Caco-2 (cell line): ENCODE data around the gene GIMAP6. TPM values are rescaled to one million over a fixed set of nuclear protein-coding genes. Genes with fewer than 3 reads are reported as not detected.
"Not testable (repeated sequence)": the region's sequence is repeated elsewhere in the genome, so short reads cannot be mapped to it uniquely, and the experiment has no call there.

ENCODE experiments used
- Bru-seq: library from RNA; stranded (reverse); fragments of 400-500 nt; gene quantifications from one replicate; lab custom pipeline; 2021; lab: Mats Ljungman, UMichigan
- BruChase-seq, 2 experiments: library from RNA; stranded (reverse); fragments of 400-500 nt; gene quantifications; one replicate each; lab custom pipeline; 2021; lab: Mats Ljungman, UMichigan
- BruUV-seq: library from RNA; stranded (reverse); fragments of 400-500 nt; replicated peaks from 2 replicates; lab custom pipeline; 2021; lab: Mats Ljungman, UMichigan
- CTCF ChIA-PET: fragments of 300-600 bp; sonication (Branson Sonifier 250); formaldehyde crosslinking; loops from one replicate; lab custom pipeline; 2022; ENCODE audit warnings: antibody characterized with exemption; lab: Charles Lee
- POLR2A ChIA-PET: fragments of 300-600 bp; sonication (Branson Sonifier 250); formaldehyde crosslinking; loops from one replicate; lab custom pipeline; 2022; ENCODE audit warnings: antibody characterized with exemption; lab: Charles Lee
- DNase-seq, 2 experiments: peaks; one replicate each; pipeline versions ENCODE4 v3.0.0 to v3.0.0-alpha.2; 2020 to 2022
- H3K27me3 ChIP-seq: replicated peaks from 2 replicates; pipeline ENCODE4 v1.6.0; 2011; ENCODE audit warnings: low read length; ENCODE audit not compliant: control insufficient read depth, insufficient read depth
- H3K36me3 ChIP-seq: 2 replicates; pipeline ENCODE4 v1.5.1; 2011; ENCODE audit warnings: low read length; ENCODE audit not compliant: control insufficient read depth, insufficient read depth
- H3K4me1 ChIP-seq: fragments of 250-450 bp; sonication (Bioruptor Pico); 2 replicates; pipeline ENCODE4 v1.5.1; 2020; ENCODE audit warnings: mild to moderate bottlenecking
- H3K4me3 ChIP-seq: 2 replicates; pipeline ENCODE4 v1.5.1; 2011; ENCODE audit warnings: low read depth, mild to moderate bottlenecking, control low read depth, low read length
- H3K9me3 ChIP-seq: fragments of 250-450 bp; sonication (Bioruptor Pico); 2 replicates; pipeline ENCODE4 v1.5.1; 2020; ENCODE audit warnings: mild to moderate bottlenecking, moderate library complexity
- H3K27ac Mint-ChIP-seq: one replicate; pipeline ENCODE4 v1.8.0; 2022; ENCODE audit warnings: mixed read lengths; ENCODE audit not compliant: unreplicated experiment
- H3K27me3 Mint-ChIP-seq: one replicate; pipeline ENCODE4 v1.8.0; 2022; ENCODE audit warnings: mixed read lengths; ENCODE audit not compliant: insufficient read depth, unreplicated experiment
- H3K36me3 Mint-ChIP-seq: one replicate; pipeline ENCODE4 v1.8.0; 2022; ENCODE audit warnings: mild to moderate bottlenecking, mixed read lengths; ENCODE audit not compliant: insufficient read depth, unreplicated experiment
- H3K4me1 Mint-ChIP-seq: one replicate; pipeline ENCODE4 v1.8.0; 2022; ENCODE audit warnings: low read depth, mixed read lengths; ENCODE audit not compliant: unreplicated experiment
- H3K4me3 Mint-ChIP-seq: one replicate; pipeline ENCODE4 v1.8.0; 2022; ENCODE audit warnings: mild to moderate bottlenecking, moderate library complexity, mixed read lengths; ENCODE audit not compliant: unreplicated experiment
- H3K9me3 Mint-ChIP-seq: one replicate; pipeline ENCODE4 v1.8.0; 2022; ENCODE audit warnings: mixed read lengths; ENCODE audit not compliant: unreplicated experiment
- intact Hi-C: fragments of 100-400 bp; cut with micrococcal nuclease; formaldehyde crosslinking; loops from one replicate; pipeline ENCODE4 v1.10.0; 2022; ENCODE audit not compliant: unreplicated experiment
- long read RNA-seq: library from polyadenylated mRNA; stranded (forward); transcript quantifications from one replicate; pipeline ENCODE4 v2.0.0, GENCODE V29; 2022
- total RNA-seq: library from RNA; stranded (reverse); gene quantifications from 2 replicates; pipeline ENCODE4 v1.2.3, GENCODE V29; 2022
- TF ChIP-seq, protein P1 (sequence below), 2 experiments: fragments of 200-600 bp in 1 of 2; IDR thresholded peaks; 1 replicate in 1 of 2; 2 replicates in 1 of 2; pipeline versions ENCODE4 v1.5.1 to v1.8.0; 2011 to 2022; ENCODE audit warnings: antibody characterized with exemption in 1 of 2, control low read depth in 1 of 2, inconsistent platforms in 1 of 2, low read depth in 1 of 2, low read length in 1 of 2, mild to moderate bottlenecking in 1 of 2, moderate library complexity in 1 of 2; ENCODE audit not compliant: insufficient read depth in 1 of 2, severe bottlenecking in 1 of 2, unreplicated experiment in 1 of 2

GIMAP6 gene
- total RNA-seq, result not detected in 2 replicates
- not detected for Bru-seq, nascent RNA
- not detected for BruChase-seq, experiment 1, labeled RNA remaining after a 2-hour chase
- not detected for BruChase-seq, experiment 2, labeled RNA remaining after a 6-hour chase
- long read RNA-seq, result 0 reads

DNA sequence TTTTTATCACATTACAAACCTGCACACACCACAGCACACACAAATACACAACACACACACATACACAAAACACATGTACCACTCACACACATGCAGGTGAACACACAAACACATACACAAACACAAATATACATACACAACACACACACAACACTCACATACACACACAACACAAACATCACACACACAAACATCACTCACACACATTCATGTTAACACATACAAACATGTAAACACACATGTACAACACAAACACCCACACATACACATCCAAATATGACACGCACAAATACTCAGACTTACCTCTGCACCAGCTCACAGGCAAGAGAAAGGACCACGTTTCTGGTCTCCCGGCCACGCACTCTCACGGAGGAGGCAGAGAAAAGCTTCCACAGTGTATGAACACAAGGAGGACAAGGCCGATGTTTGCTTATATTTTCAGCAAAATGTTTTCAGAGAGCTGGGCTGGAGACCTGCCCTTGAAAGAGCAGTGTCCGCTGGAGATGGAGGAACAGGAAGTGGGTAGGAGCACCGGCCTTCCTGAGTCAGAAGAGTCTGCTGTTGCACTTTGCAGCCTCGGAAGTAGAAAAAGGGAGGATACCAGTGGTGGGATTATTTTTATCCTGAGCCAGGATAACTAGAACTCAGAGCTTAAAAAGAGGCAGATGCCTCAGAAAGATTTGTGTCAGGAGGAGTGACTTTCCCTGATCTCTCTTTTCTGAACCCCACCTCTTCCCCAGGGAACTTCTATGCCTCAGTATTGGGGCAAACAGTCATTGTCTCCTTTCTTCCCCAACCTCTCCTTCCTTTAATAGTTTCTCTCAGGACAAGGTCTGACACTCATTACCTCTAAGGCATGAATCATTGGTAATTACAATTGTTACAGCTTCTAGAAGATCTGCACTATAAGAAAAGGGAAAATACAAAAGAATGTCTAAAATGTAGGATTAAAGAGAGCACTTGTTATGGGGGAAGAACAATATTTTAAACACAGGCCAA is at the start of gene GIMAP6:
Gene GIMAP6 (minus strand): TSS at position 520 of the 999 bp plus-strand sequence. CDS start 2,243 bp downstream, outside the sequence.
- Mint-ChIP-seq H3K9me3 (peaks cover 4% of the 10 kb centered on the region), H3K4me1 (no peaks in the 10 kb centered on the region), H3K4me3 (no peak within 1 kb of the TSS), H3K27me3 (peaks cover 2% of the 10 kb centered on the region), H3K36me3 (no peaks in the 10 kb centered on the region), H3K27ac (no peak within 1 kb of the TSS)
- Histone ChIP-seq H3K4me3 (no peak within 1 kb of the TSS), H3K4me1 (no peaks in the 10 kb centered on the region), H3K9me3 (no peaks in the 10 kb centered on the region), H3K36me3 (no peaks in the 10 kb centered on the region), H3K27me3 (no peaks in the 10 kb centered on the region)
- no TSS peak for BruUV-seq
- TF ChIP-seq, protein P1, sequence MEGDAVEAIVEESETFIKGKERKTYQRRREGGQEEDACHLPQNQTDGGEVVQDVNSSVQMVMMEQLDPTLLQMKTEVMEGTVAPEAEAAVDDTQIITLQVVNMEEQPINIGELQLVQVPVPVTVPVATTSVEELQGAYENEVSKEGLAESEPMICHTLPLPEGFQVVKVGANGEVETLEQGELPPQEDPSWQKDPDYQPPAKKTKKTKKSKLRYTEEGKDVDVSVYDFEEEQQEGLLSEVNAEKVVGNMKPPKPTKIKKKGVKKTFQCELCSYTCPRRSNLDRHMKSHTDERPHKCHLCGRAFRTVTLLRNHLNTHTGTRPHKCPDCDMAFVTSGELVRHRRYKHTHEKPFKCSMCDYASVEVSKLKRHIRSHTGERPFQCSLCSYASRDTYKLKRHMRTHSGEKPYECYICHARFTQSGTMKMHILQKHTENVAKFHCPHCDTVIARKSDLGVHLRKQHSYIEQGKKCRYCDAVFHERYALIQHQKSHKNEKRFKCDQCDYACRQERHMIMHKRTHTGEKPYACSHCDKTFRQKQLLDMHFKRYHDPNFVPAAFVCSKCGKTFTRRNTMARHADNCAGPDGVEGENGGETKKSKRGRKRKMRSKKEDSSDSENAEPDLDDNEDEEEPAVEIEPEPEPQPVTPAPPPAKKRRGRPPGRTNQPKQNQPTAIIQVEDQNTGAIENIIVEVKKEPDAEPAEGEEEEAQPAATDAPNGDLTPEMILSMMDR (IDR thresholded peaks at IDR 0.05; ENCODE audit: insufficient read depth in 1 of 2, low read depth in 1 of 2, low read length in 1 of 2, severe bottlenecking in 1 of 2, unreplicated experiment in 1 of 2), result no peak
- intact Hi-C loops, result no loop called here
- DNase-seq, result no peak
- CTCF ChIA-PET, result no interaction called here
- POLR2A ChIA-PET, result no interaction called here

DNA sequence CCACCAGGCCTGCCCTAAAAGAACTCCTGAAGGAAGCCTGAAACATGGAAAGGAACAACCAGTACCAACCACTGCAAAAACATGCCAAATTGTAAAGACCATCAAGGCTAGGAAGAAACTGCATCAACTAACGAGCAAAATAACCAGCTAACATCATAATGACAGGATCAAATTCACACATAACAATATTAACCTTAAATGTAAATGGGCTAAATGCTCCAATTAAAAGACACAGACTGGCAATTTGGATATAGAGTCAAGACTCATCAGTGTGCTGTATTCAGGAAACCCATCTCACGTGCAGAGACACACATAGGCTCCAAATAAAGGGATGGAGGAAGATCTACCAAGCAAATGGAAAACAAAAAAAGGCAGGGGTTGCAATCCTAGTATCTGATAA is 48.2 kb upstream of the GIMAP6 start:
- DNase-seq, H3K36me3 ChIP-seq, BruUV-seq, intact Hi-C loops, H3K4me3 ChIP-seq, H3K9me3 Mint-ChIP-seq, H3K27me3 Mint-ChIP-seq, H3K4me3 Mint-ChIP-seq, H3K36me3 Mint-ChIP-seq, POLR2A ChIA-PET, CTCF ChIA-PET, H3K4me1 ChIP-seq, H3K9me3 ChIP-seq, H3K27ac Mint-ChIP-seq, H3K27me3 ChIP-seq, H3K4me1 Mint-ChIP-seq: not testable (repeated sequence)

DNA sequence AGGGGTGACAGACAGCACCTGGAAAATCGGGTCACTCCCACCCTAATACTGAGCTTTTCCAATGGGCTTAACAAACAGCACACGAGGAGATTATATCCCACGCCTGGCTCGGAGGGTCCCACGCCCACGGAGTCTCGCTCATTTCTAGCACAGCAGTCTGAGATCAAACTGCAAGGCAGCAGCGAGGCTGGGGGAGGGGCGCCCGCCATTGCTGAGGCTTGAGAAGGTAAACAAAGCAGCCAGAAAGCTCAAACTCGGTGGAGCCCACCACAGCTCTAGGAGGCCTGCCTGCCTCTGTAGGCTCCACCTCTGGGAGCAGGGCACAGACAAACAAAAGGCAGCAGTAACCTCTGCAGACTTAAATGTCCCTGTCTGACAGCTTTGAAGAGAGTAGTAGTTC is 46.4 kb upstream of the GIMAP6 start:
- H3K9me3 Mint-ChIP-seq, H3K4me3 Mint-ChIP-seq, H3K27me3 ChIP-seq, H3K4me1 ChIP-seq, H3K4me1 Mint-ChIP-seq, H3K4me3 ChIP-seq, H3K27me3 Mint-ChIP-seq, POLR2A ChIA-PET, H3K9me3 ChIP-seq, H3K36me3 ChIP-seq, BruUV-seq, H3K27ac Mint-ChIP-seq, intact Hi-C loops, H3K36me3 Mint-ChIP-seq, CTCF ChIA-PET, DNase-seq: not testable (repeated sequence)

DNA sequence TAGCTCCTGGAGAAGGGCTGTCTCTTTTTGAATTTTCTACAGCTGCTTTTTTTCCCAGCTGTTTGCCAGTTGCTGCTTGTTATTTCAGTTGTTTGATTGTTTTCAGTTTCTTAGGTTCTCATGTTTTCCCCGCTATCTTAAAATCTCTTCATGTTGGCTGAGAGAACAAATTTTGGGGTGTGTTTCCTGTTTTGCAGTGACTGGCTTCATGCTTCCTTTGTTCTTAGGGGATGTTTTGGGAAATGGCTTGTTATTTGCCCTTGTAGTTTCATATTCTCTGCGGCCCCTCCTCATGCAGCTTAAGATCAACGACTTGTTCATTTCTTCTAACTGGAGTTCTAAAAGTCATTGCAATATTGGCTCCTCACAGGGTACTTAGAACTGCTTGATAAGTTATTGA is 44.7 kb upstream of the GIMAP6 start:
- DNase-seq, H3K4me3 Mint-ChIP-seq, intact Hi-C loops, H3K4me3 ChIP-seq, H3K36me3 ChIP-seq, H3K27ac Mint-ChIP-seq, H3K9me3 Mint-ChIP-seq, H3K36me3 Mint-ChIP-seq, POLR2A ChIA-PET, BruUV-seq, H3K9me3 ChIP-seq, H3K27me3 Mint-ChIP-seq, CTCF ChIA-PET, H3K4me1 Mint-ChIP-seq, H3K4me1 ChIP-seq, H3K27me3 ChIP-seq: not testable (repeated sequence)

DNA sequence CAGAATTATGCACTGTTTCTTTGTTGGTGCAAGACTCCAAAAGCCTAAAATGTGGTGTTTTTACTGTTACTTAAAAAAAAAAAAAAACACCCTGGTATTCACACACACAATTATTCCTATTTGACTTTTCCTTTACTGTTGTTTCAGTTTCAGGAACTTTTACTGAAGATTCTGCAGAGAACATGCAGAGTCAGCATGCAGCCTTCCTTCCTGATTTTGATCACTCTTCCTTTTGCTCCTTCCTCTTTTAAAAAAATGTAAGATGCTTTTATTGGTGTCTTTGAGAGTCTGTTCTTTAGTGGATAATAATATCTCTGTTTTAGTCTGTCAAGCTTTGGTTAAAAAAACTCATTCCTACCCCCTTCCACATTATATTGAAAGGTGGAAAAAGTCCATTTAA is 44.1 kb upstream of the GIMAP6 start:
- H3K27me3 Mint-ChIP-seq, DNase-seq, H3K4me3 ChIP-seq, CTCF ChIA-PET, H3K4me1 Mint-ChIP-seq, H3K9me3 ChIP-seq, POLR2A ChIA-PET, intact Hi-C loops, H3K9me3 Mint-ChIP-seq, BruUV-seq, H3K27me3 ChIP-seq, H3K36me3 Mint-ChIP-seq, H3K4me3 Mint-ChIP-seq, H3K27ac Mint-ChIP-seq, H3K36me3 ChIP-seq, H3K4me1 ChIP-seq: not testable (repeated sequence)
